GDM1 (cell line): ENCODE measurements around the gene JADE2.
"Not testable (repeated sequence)": the region's sequence is repeated elsewhere in the genome, so short reads cannot be mapped to it uniquely, and the experiment has no call there.

Experiments used
- DNase-seq: peaks from one replicate; lab custom pipeline; 2025; lab: John Stamatoyannopoulos, UW

JADE2 gene

GRCh38 chr5:134552301-134552700, 26.8 kb downstream of the JADE2 start:
- DNase-seq: no peak

GRCh38 chr5:134552716-134553115, 27.2 kb downstream of the JADE2 start:
- not testable (repeated sequence) for DNase-seq

GRCh38 chr5:134553821-134554267, 28.4 kb downstream of the JADE2 start:
- DNase-seq: no peak

- no peak for DNase-seq
These were observed 29.1 kb downstream of the JADE2 start for GRCh38 chr5:134554319-134555222.

GRCh38 chr5:134555223-134555889, 29.9 kb downstream of the JADE2 start:
- no peak for DNase-seq

- peak; percentile 77 for DNase-seq
These were observed 30.4 kb downstream of the JADE2 start for GRCh38 chr5:134555890-134556311.

- DNase-seq: not testable (repeated sequence)
These were observed 31.1 kb downstream of the JADE2 start for GRCh38 chr5:134556588-134556987.

- no peak for DNase-seq
These were observed 31.5 kb downstream of the JADE2 start for GRCh38 chr5:134556994-134557393.

- no peak for DNase-seq
These were observed 34.2 kb downstream of the JADE2 start for GRCh38 chr5:134559672-134560071.

- no peak for DNase-seq
These were observed 35.2 kb downstream of the JADE2 start for GRCh38 chr5:134560698-134561097.

GRCh38 chr5:134561871-134562296, 36.4 kb downstream of the JADE2 start:
- no peak for DNase-seq

GRCh38 chr5:134563221-134563620, 37.8 kb downstream of the JADE2 start:
- DNase-seq: no peak

- no peak for DNase-seq
These were observed 38.5 kb downstream of the JADE2 start for GRCh38 chr5:134563962-134564361.

GRCh38 chr5:134564396-134564795, 38.9 kb downstream of the JADE2 start:
- DNase-seq: no peak

GRCh38 chr5:134565791-134566740, 40.6 kb downstream of the JADE2 start:
- no peak for DNase-seq

- DNase-seq: no peak
These were observed 41.3 kb downstream of the JADE2 start for GRCh38 chr5:134566741-134567221.

GRCh38 chr5:134567641-134568336, 42.3 kb downstream of the JADE2 start:
- DNase-seq: no peak

- no peak for DNase-seq
These were observed 42.8 kb downstream of the JADE2 start for GRCh38 chr5:134568337-134568700.

GRCh38 chr5:134568761-134569695, 43.6 kb downstream of the JADE2 start:
- DNase-seq: no peak

- no peak for DNase-seq
These were observed 44.4 kb downstream of the JADE2 start for GRCh38 chr5:134569758-134570364.
